ENCODE results near the gene TDRKH. TPM values are rescaled to one million over a fixed set of nuclear protein-coding genes. Genes with fewer than 3 reads are reported as not detected.
A peak's percentile ranks its signal among the peaks of the same experiment; 100 is the strongest.

TDRKH gene
- total RNA-seq, 5 donors from 2014 or later (not counting 1 experiment from before 2014, with no cell fraction given): 9.6 to 26.3 (median 22.1) TPM

DNA sequence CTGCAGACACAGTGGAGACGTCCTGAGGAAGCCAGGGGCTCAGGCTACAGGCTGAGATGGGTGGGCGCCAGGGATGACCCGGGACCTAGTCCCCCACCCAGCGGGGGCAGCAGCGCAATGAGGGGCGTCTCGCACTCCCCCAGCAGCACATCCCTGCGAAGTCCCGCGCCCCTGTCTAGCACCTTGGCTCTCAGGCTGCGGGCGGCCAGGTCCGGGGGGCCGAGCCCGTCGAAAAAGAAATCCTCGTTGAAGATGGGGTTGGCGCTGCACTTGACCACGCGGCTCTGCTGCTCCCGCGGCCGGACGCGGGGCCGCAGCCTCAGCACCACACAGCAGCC, 47.6 kb upstream of the TDRKH start:
- H3K4me1 ChIP-seq (ENCODE audit: control insufficient read depth in 1 of 2, extremely low read depth in 1 of 2, insufficient read depth in 2 of 2, low read length in 2 of 2): peaks cover 8 to 65% of the 10 kb centered on the region in 2 experiments
- no peaks in the 10 kb centered on the region for H3K27me3 ChIP-seq (replicated peaks in 1 of 2; ENCODE audit: control insufficient read depth in 2 of 2, extremely low read depth in 1 of 2, insufficient read depth in 2 of 2, low read length in 1 of 2)
- POLR2A ChIA-PET: interaction anchor here in 1 of 2 donors (0.5 kb wide), 1 partner anchor 38 kb away, joined by 3 read pairs; no protein-coding TSS in a partner anchor
- Mint-ChIP-seq H3K27me3 (peaks cover 0 to 2% of the 10 kb centered on the region in 2 donors), H3K4me1 (peaks cover 48 to 73% (median 61%) of the 10 kb centered on the region in 3 donors), H3K36me3 (no peaks in the 10 kb centered on the region), H3K4me3 (peak overlapping the region; percentile 83 to 92 (median 84)), H3K27ac (peak overlapping the region; percentile 96 to 98), H3K9me3 (no peaks in the 10 kb centered on the region)
- WGBS (ENCODE audit: insufficient coverage): 10% methylated on average over 26 of the region's 26 CpGs
- H3K4me3 ChIP-seq (ENCODE audit: control insufficient read depth in 1 of 2, extremely low read depth in 1 of 2, low read length in 1 of 2): peak overlapping the region; percentile 41 to 58
- CTCF ChIA-PET: interaction anchor here (0.6 to 1.3 kb wide), 3 partner anchors 10 to 317 kb away, joined by 3 to 4 read pairs (median 3); no protein-coding TSS in a partner anchor
- peak overlapping the region; percentile 73 for H3K27ac ChIP-seq (ENCODE audit: low read length)
- peak in 1 of 4 experiments; percentile 0 for ATAC-seq (replicated peaks in 1 of 4)
- DNase-seq: no peak
- H3K9me3 ChIP-seq: no peaks in the 10 kb centered on the region
- H3K36me3 ChIP-seq (ENCODE audit: control insufficient read depth in 2 of 2, extremely low read depth in 1 of 2, insufficient read depth in 1 of 2, low read length in 1 of 2): no peaks in the 10 kb centered on the region

DNA sequence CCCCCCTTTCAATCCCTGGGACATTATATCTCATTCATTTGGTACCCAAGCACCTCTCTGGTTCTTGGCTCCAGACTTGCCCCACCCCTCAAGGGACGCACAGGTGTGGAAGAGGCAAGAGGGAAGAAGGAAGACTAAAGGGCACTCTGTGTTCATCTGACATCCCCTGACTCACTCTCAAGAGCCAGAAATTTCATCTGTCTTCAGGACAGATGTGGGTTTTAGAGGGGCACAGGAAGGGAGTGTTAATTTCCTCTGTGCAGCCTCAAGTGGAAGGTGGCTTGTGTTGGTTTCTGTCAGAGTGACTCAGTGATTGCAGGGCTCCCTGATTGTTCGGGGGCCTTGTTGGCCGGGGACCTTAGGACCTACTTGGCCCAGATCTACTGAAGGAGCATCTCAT, 46.9 kb upstream of the TDRKH start:
- H3K27ac Mint-ChIP-seq: peak overlapping the region; percentile 96 to 98
- Histone ChIP-seq H3K4me1 (ENCODE audit: control insufficient read depth in 1 of 2, extremely low read depth in 1 of 2, insufficient read depth in 2 of 2, low read length in 2 of 2) (peaks cover 8 to 72% of the 10 kb centered on the region in 2 experiments), H3K36me3 (ENCODE audit: control insufficient read depth in 2 of 2, extremely low read depth in 1 of 2, insufficient read depth in 1 of 2, low read length in 1 of 2) (no peaks in the 10 kb centered on the region), H3K27ac (ENCODE audit: low read length) (peak overlapping the region; percentile 73), H3K27me3 (replicated peaks in 1 of 2; ENCODE audit: control insufficient read depth in 2 of 2, extremely low read depth in 1 of 2, insufficient read depth in 2 of 2, low read length in 1 of 2) (no peaks in the 10 kb centered on the region), H3K4me3 (ENCODE audit: control insufficient read depth in 1 of 2, extremely low read depth in 1 of 2, low read length in 1 of 2) (peak overlapping the region in 1 of 2 donors; percentile 41), H3K9me3 (no peaks in the 10 kb centered on the region)
- no peaks in the 10 kb centered on the region for H3K36me3 Mint-ChIP-seq
- H3K27me3 Mint-ChIP-seq: peaks cover 0 to 2% of the 10 kb centered on the region in 2 donors
- WGBS (ENCODE audit: insufficient coverage): 4% methylated on average over 2 of the region's 3 CpGs
- no peaks in the 10 kb centered on the region for H3K9me3 Mint-ChIP-seq
- CTCF ChIA-PET: interaction anchor here in 1 of 2 donors (0.6 to 1.5 kb wide), 9 partner anchors 9 to 536 kb away, joined by 3 to 8 read pairs (median 4); partner anchors contain the start of gene MRPL9
- DNase-seq: peak in 2 of 35 experiments; percentile 36 to 53
- POLR2A ChIA-PET: interaction anchor here in 1 of 2 donors (0.5 to 0.6 kb wide), 2 partner anchors 39 to 66 kb away, joined by 3 read pairs; no protein-coding TSS in a partner anchor
- peak; percentile 10 to 37 (median 28) for ATAC-seq (replicated peaks in 1 of 4)
- peaks cover 55 to 79% (median 67%) of the 10 kb centered on the region in 3 donors for H3K4me1 Mint-ChIP-seq
- peak overlapping the region; percentile 83 to 92 (median 84) for H3K4me3 Mint-ChIP-seq

DNA sequence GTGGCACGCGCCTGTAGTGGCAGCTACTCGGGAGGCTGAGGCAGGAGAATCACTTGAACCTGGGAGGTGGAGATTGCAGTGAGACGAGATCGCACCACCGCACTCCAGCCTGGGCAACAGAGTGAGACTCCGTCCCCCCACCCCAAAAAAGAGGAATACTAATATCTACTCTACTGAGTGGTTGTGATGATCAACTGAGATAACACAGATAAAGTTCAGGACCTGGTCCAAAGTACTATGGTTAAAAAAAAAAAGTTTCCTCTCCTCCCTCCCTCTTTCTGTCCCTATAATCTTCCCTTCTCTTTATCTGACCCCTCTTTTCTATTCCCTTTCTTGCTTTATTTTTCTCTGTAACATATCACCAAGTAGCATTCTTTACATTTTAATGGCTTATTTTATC, 45.3 kb upstream of the TDRKH start:
- Histone ChIP-seq H3K4me3 (ENCODE audit: control insufficient read depth in 1 of 2, extremely low read depth in 1 of 2, low read length in 1 of 2) (no peak overlapping the region), H3K27me3 (replicated peaks in 1 of 2; ENCODE audit: control insufficient read depth in 2 of 2, extremely low read depth in 1 of 2, insufficient read depth in 2 of 2, low read length in 1 of 2) (no peaks in the 10 kb centered on the region), H3K9me3 (no peaks in the 10 kb centered on the region), H3K36me3 (ENCODE audit: control insufficient read depth in 2 of 2, extremely low read depth in 1 of 2, insufficient read depth in 1 of 2, low read length in 1 of 2) (no peaks in the 10 kb centered on the region), H3K4me1 (ENCODE audit: control insufficient read depth in 1 of 2, extremely low read depth in 1 of 2, insufficient read depth in 2 of 2, low read length in 2 of 2) (peaks cover 8 to 85% of the 10 kb centered on the region in 2 experiments), H3K27ac (ENCODE audit: low read length) (peak overlapping the region; percentile 38)
- Mint-ChIP-seq H3K36me3 (no peaks in the 10 kb centered on the region), H3K4me1 (peaks cover 63 to 88% (median 70%) of the 10 kb centered on the region in 3 donors), H3K27ac (peak overlapping the region; percentile 65 to 77), H3K4me3 (no peak overlapping the region), H3K9me3 (no peaks in the 10 kb centered on the region), H3K27me3 (peaks cover 0 to 2% of the 10 kb centered on the region in 2 donors)
- CTCF ChIA-PET: interaction anchor here in 1 of 2 donors (0.6 to 1.5 kb wide), 6 partner anchors 73 to 750 kb away, joined by 3 to 8 read pairs (median 4); partner anchors contain the start of genes CGN and MRPL9
- 87% methylated on average over 3 of the region's 7 CpGs for WGBS (ENCODE audit: insufficient coverage)
- POLR2A ChIA-PET: no interaction called here
- no peak for DNase-seq
- ATAC-seq (replicated peaks in 1 of 4): no peak

DNA sequence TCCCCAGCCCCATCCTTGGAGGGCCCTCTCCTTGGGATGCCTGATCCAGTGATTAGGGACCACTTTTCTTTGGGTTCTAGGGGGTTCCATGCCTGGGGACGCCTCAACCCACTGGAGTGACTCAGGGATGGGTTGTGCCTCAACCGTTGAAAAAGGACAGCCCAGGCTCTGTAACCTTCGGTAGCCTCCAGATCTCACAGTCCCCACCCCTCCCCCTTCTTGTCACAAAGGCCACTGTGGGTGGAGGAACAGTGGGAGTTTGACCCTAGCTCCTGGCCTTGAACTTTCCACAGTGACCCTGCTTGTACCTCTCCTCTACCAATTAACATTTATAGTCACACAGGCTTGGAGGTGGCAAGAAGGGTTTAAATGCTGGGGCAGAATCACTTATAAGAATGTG, 43.9 kb upstream of the TDRKH start:
- H3K27ac ChIP-seq (ENCODE audit: low read length): peak overlapping the region; percentile 52
- no peak for ATAC-seq (replicated peaks in 1 of 4)
- H3K4me1 ChIP-seq (ENCODE audit: control insufficient read depth in 1 of 2, extremely low read depth in 1 of 2, insufficient read depth in 2 of 2, low read length in 2 of 2): peaks cover 12 to 85% of the 10 kb centered on the region in 2 experiments
- H3K36me3 ChIP-seq (ENCODE audit: control insufficient read depth in 2 of 2, extremely low read depth in 1 of 2, insufficient read depth in 1 of 2, low read length in 1 of 2): no peaks in the 10 kb centered on the region
- Mint-ChIP-seq H3K4me3 (no peak overlapping the region), H3K9me3 (no peaks in the 10 kb centered on the region), H3K4me1 (peaks cover 64 to 87% (median 70%) of the 10 kb centered on the region in 3 donors), H3K27me3 (peaks cover 0 to 2% of the 10 kb centered on the region in 2 donors), H3K36me3 (no peaks in the 10 kb centered on the region), H3K27ac (peak overlapping the region; percentile 87 to 92)
- H3K9me3 ChIP-seq: no peaks in the 10 kb centered on the region
- WGBS (ENCODE audit: insufficient coverage): 67% methylated on average over 1 of the region's 3 CpGs
- ChIA-PET CTCF (interaction anchor here in 1 of 2 donors (0.7 kb wide), 1 partner anchor 141 kb away, joined by 3 read pairs; no protein-coding TSS in a partner anchor), POLR2A (no interaction called here)
- no peak for DNase-seq
- H3K4me3 ChIP-seq (ENCODE audit: control insufficient read depth in 1 of 2, extremely low read depth in 1 of 2, low read length in 1 of 2): no peak overlapping the region
- H3K27me3 ChIP-seq (replicated peaks in 1 of 2; ENCODE audit: control insufficient read depth in 2 of 2, extremely low read depth in 1 of 2, insufficient read depth in 2 of 2, low read length in 1 of 2): no peaks in the 10 kb centered on the region

DNA sequence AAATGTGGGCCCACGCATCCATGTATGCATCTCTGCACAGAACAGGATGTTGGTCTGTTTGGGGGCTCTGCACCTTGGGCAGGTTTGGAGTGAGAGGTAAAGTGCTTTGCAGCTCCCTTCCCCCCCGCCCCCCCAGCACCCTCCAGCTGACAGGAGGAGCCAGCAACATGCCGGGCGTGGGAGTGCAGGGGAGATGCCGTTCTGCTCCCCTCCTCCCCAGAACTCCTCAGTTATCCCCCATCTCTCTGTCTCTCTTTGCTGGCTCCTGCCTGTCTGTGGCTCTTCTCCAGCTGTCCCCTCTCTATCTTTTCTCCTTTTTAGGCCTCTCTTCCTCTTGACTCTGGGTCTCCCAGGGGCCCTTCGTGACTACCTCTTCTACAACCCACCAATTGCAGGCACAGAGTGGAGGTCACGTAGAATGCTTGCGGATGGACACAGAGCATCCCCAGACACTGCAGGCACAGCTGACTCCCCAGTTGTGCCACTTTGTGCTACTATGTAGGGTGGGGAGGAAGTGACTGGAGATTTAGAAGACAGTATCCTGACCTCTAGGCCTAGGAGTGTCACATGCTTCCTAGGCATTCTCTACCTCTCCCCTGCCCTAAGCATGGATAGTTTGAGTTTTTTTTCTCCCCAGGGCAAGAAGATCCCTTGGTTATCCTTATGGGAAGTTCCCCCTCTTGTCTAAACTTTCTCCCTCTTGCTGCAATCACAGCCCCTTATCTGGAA, 43.0 kb upstream of the TDRKH start:
- ChIA-PET POLR2A (interaction anchor here in 1 of 2 donors (0.5 kb wide), 1 partner anchor 405 kb away, joined by 3 read pairs; no protein-coding TSS in a partner anchor), CTCF (interaction anchor here in 1 of 2 donors (1.1 kb wide), 1 partner anchor 239 kb away, joined by 5 read pairs; no protein-coding TSS in a partner anchor)
- peak overlapping the region; percentile 87 to 93 for H3K27ac Mint-ChIP-seq
- peaks cover 0 to 2% of the 10 kb centered on the region in 2 donors for H3K27me3 Mint-ChIP-seq
- WGBS (ENCODE audit: insufficient coverage): 70% methylated on average over 3 of the region's 8 CpGs
- peak overlapping the region; percentile 52 for H3K27ac ChIP-seq (ENCODE audit: low read length)
- no peak overlapping the region for H3K4me3 ChIP-seq (ENCODE audit: control insufficient read depth in 1 of 2, extremely low read depth in 1 of 2, low read length in 1 of 2)
- H3K4me1 ChIP-seq (ENCODE audit: control insufficient read depth in 1 of 2, extremely low read depth in 1 of 2, insufficient read depth in 2 of 2, low read length in 2 of 2): peaks cover 14 to 88% of the 10 kb centered on the region in 2 experiments
- no peak for ATAC-seq (replicated peaks in 1 of 4)
- no peak for DNase-seq
- peaks cover 71 to 92% (median 75%) of the 10 kb centered on the region in 3 donors for H3K4me1 Mint-ChIP-seq
- peak overlapping the region; percentile 17 to 40 (median 32) for H3K4me3 Mint-ChIP-seq
- no peaks in the 10 kb centered on the region for H3K9me3 ChIP-seq
- H3K9me3 Mint-ChIP-seq: no peaks in the 10 kb centered on the region
- H3K27me3 ChIP-seq (replicated peaks in 1 of 2; ENCODE audit: control insufficient read depth in 2 of 2, extremely low read depth in 1 of 2, insufficient read depth in 2 of 2, low read length in 1 of 2): no peaks in the 10 kb centered on the region
- H3K36me3 Mint-ChIP-seq: no peaks in the 10 kb centered on the region
- no peaks in the 10 kb centered on the region for H3K36me3 ChIP-seq (ENCODE audit: control insufficient read depth in 2 of 2, extremely low read depth in 1 of 2, insufficient read depth in 1 of 2, low read length in 1 of 2)

DNA sequence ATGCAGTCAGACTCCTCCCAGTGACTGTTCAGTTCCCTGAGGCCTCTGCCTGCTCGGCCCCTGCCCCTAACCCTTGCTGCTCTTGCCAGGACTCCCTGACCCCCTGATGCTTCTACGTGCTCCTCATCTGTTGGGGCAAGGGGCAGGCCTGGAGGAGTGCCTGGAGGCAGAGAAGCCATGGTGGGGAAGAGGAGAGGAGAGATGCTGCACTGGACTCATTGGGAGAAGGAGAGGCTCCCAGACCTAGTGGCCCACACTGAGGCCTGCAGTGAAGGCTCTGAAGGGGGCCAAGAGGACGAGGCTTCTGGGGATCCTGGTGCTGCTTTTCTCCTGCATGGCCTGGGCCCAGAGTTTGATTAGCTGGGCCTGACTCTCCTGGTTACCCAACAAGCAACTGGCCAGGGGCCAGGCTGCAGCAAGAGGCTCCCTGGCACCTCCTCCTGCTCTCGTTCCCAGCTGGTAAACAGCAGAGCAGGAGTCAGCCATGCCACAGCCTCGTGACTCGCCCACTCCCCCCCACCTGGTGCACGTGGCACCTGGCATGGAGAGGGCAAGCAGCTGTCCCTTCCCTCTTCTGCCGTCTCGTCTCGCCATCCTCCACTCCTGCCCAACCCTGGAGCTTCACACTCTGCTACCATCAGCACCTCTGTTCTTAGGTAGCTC, 42.1 kb upstream of the TDRKH start:
- ChIA-PET CTCF (interaction anchor here in 1 of 2 donors (1.1 kb wide), 1 partner anchor 238 kb away, joined by 5 read pairs; no protein-coding TSS in a partner anchor), POLR2A (interaction anchor here in 1 of 2 donors (0.5 kb wide), 1 partner anchor 404 kb away, joined by 3 read pairs; no protein-coding TSS in a partner anchor)

More for the DNA sequence above, 42.1 kb upstream of the TDRKH start:
- ATAC-seq (replicated peaks in 1 of 4) (no peak), DNase-seq (no peak)
- no peaks in the 10 kb centered on the region for H3K9me3 Mint-ChIP-seq
- 65% methylated on average over 6 of the region's 10 CpGs for WGBS (ENCODE audit: insufficient coverage)
- no peaks in the 10 kb centered on the region for H3K36me3 Mint-ChIP-seq
- H3K4me1 Mint-ChIP-seq: peaks cover 76 to 97% (median 79%) of the 10 kb centered on the region in 3 donors
- Histone ChIP-seq H3K36me3 (ENCODE audit: control insufficient read depth in 2 of 2, extremely low read depth in 1 of 2, insufficient read depth in 1 of 2, low read length in 1 of 2) (no peaks in the 10 kb centered on the region), H3K27ac (ENCODE audit: low read length) (peak overlapping the region; percentile 60), H3K27me3 (replicated peaks in 1 of 2; ENCODE audit: control insufficient read depth in 2 of 2, extremely low read depth in 1 of 2, insufficient read depth in 2 of 2, low read length in 1 of 2) (no peaks in the 10 kb centered on the region), H3K4me1 (ENCODE audit: control insufficient read depth in 1 of 2, extremely low read depth in 1 of 2, insufficient read depth in 2 of 2, low read length in 2 of 2) (peaks cover 23 to 91% of the 10 kb centered on the region in 2 experiments), H3K4me3 (ENCODE audit: control insufficient read depth in 1 of 2, extremely low read depth in 1 of 2, low read length in 1 of 2) (no peak overlapping the region), H3K9me3 (no peaks in the 10 kb centered on the region)
- peak overlapping the region in 2 of 3 donors; percentile 28 to 40 for H3K4me3 Mint-ChIP-seq
- H3K27ac Mint-ChIP-seq: peak overlapping the region; percentile 87 to 93
- no peaks in the 10 kb centered on the region for H3K27me3 Mint-ChIP-seq
